Body of pancreas (tissue), 4 donors: ENCODE measurements around the gene CDX1. TPM values are rescaled to one million over a fixed set of nuclear protein-coding genes. Genes with fewer than 3 reads are reported as not detected.

Source experiments
- ATAC-seq: fragments of 150-250 bp; one replicate; pipeline ENCODE4 v1.9.1; 2016
- DNase-seq, 4 donors: peaks; one replicate each; pipeline ENCODE4 v3.0.0-alpha.2; 2019
- H3K27ac ChIP-seq, 4 donors: fragments of 200-600 bp; sonication (generic); 1 replicate in 3 of 4; 2 replicates in 1 of 4; pipeline versions ENCODE4 v1.5.1 to v1.6.1; 2016 to 2019; ENCODE audit warnings: mild to moderate bottlenecking in 1 of 4, mixed read lengths in 1 of 4, moderate library complexity in 1 of 4
- H3K27me3 ChIP-seq, 2 donors: fragments of 200-600 bp; sonication (generic); one replicate each; pipeline ENCODE4 v1.6.0; 2016; ENCODE audit warnings: mild to moderate bottlenecking in 1 of 2
- H3K36me3 ChIP-seq, 2 donors: fragments of 200-600 bp; sonication (generic); replicated peaks in 1 of 2; 2 replicates each; pipeline ENCODE4 v1.5.1; 2016; ENCODE audit warnings: low read depth in 2 of 2; ENCODE audit not compliant: insufficient read depth in 1 of 2
- H3K4me1 ChIP-seq: fragments of 200-600 bp; sonication (generic); one replicate; pipeline ENCODE4 v1.6.0; 2016
- H3K4me3 ChIP-seq, 2 donors: fragments of 200-600 bp; sonication (generic); 1 replicate in 1 of 2; 2 replicates in 1 of 2; pipeline ENCODE4 v1.5.1; 2016 to 2019
- H3K9me3 ChIP-seq, 3 donors: fragments of 200-600 bp; sonication (generic); 1 replicate in 2 of 3; 2 replicates in 1 of 3; pipeline ENCODE4 v1.5.1; 2016
- CTCF ChIP-seq, 7 experiments: fragments of 450-650 bp in 4 of 7; fragments of 200-600 bp in 3 of 7; sonication (generic) in 3 of 7; IDR thresholded peaks; one replicate each; pipeline ENCODE4 v1.5.1; 2016 to 2019; ENCODE audit warnings: antibody characterized with exemption in 7 of 7
- POLR2A ChIP-seq, 3 donors: fragments of 450-650 bp; IDR thresholded peaks; one replicate each; pipeline ENCODE4 v1.6.1; 2016; ENCODE audit warnings: antibody characterized with exemption in 3 of 3, mild to moderate bottlenecking in 2 of 3
- WGBS, 2 donors: methylation state at CpG; one replicate each; pipeline ENCODE4 v1.1.5; 2017; 5-methylcytosine and 5-hydroxymethylcytosine counted together
- intact Hi-C: fragments of 100-400 bp; cut with DNase I; formaldehyde crosslinking; loops from one replicate; pipeline ENCODE4 v1.15.1; 2023
- total RNA-seq, 2 donors: library from RNA; depleted of rRNA; stranded (reverse); fragments of >200 nt; gene quantifications; one replicate each; pipeline ENCODE4 v1.1.0, GENCODE V29; 2016

The CDX1 gene
- total RNA-seq, 2 donors from 2014 or later: not detected

- DNase-seq (no peak), ATAC-seq (no peak)
- TF ChIP-seq CTCF (IDR thresholded peaks at IDR 0.05): no peak
- TF ChIP-seq POLR2A (IDR thresholded peaks at IDR 0.05): no peak
- Histone ChIP-seq H3K4me3 (no peak overlapping the region), H3K27ac (no peak overlapping the region), H3K27me3 (no peaks in the 10 kb centered on the region), H3K9me3 (no peaks in the 10 kb centered on the region), H3K4me1 (peaks cover 25% of the 10 kb centered on the region), H3K36me3 (no peaks in the 10 kb centered on the region)
- intact Hi-C loops: no loop called here
- 85 to 87% methylated on average over 9 to 16 of the region's 16 CpGs for WGBS, 2 donors
Observed at GRCh38 chr5:150136305-150137167, 30.0 kb upstream of the CDX1 start.

- intact Hi-C loops: no loop called here
- Histone ChIP-seq H3K4me1 (peaks cover 25% of the 10 kb centered on the region), H3K4me3 (no peak overlapping the region), H3K9me3 (no peaks in the 10 kb centered on the region), H3K36me3 (no peaks in the 10 kb centered on the region), H3K27ac (peak overlapping the region in 2 of 4 donors; percentile 18 to 39), H3K27me3 (no peaks in the 10 kb centered on the region)
- TF ChIP-seq POLR2A (IDR thresholded peaks at IDR 0.05) (no peak), CTCF (IDR thresholded peaks at IDR 0.05) (no peak)
- WGBS, 2 donors: 41 to 57% methylated on average over 10 to 12 of the region's 12 CpGs
- ATAC-seq (no peak), DNase-seq (no peak)
Observed at GRCh38 chr5:150137168-150137957, 29.2 kb upstream of the CDX1 start.

- no peak for ATAC-seq
- intact Hi-C loops: no loop called here
Observed at GRCh38 chr5:150137997-150138396, 28.6 kb upstream of the CDX1 start.

GRCh38 chr5:150138551-150139265, 27.9 kb upstream of the CDX1 start:
- Histone ChIP-seq H3K36me3 (no peaks in the 10 kb centered on the region), H3K4me1 (peaks cover 25% of the 10 kb centered on the region), H3K27ac (peak overlapping the region in 2 of 4 donors; percentile 2 to 35), H3K9me3 (no peaks in the 10 kb centered on the region), H3K4me3 (no peak overlapping the region), H3K27me3 (no peaks in the 10 kb centered on the region)
- WGBS, 2 donors: 39 to 51% methylated on average over 6 to 10 of the region's 10 CpGs
- intact Hi-C loops: no loop called here
- ATAC-seq (peak; percentile 16), DNase-seq (peak in 3 of 4 donors; percentile 21 to 45 (median 42))
- TF ChIP-seq POLR2A (IDR thresholded peaks at IDR 0.05) (no peak), CTCF (IDR thresholded peaks at IDR 0.05) (no peak)

More at GRCh38 chr5:150137997-150138396, 28.6 kb upstream of the CDX1 start:
- WGBS, 2 donors: 80 to 94% methylated on average over 5 of the region's 5 CpGs
- H3K4me3 ChIP-seq: no peak overlapping the region
- peaks cover 25% of the 10 kb centered on the region for H3K4me1 ChIP-seq
- H3K27ac ChIP-seq: peak overlapping the region in 1 of 4 donors; percentile 3
- H3K27me3 ChIP-seq: no peaks in the 10 kb centered on the region
- TF ChIP-seq POLR2A (IDR thresholded peaks at IDR 0.05) (no peak), CTCF (IDR thresholded peaks at IDR 0.05) (no peak)
- H3K36me3 ChIP-seq: no peaks in the 10 kb centered on the region
- no peak for DNase-seq
- no peaks in the 10 kb centered on the region for H3K9me3 ChIP-seq
